Peyer's patch (tissue), 4 donors: ENCODE data around the gene TOP1. TPM values are rescaled to one million over a fixed set of nuclear protein-coding genes. Genes with fewer than 3 reads are reported as not detected.
A peak's percentile ranks its signal among the peaks of the same experiment; 100 is the strongest.

ENCODE experiments used
- DNase-seq, 3 donors: peaks; one replicate each; pipeline ENCODE4 v3.0.0-alpha.2; 2017 to 2019
- H3K27ac ChIP-seq, 4 donors: fragments of 200-600 bp; sonication (generic); one replicate each; pipeline ENCODE4 v1.5.1; 2016 to 2019
- H3K27me3 ChIP-seq, 2 donors: fragments of 200-600 bp; sonication (generic); one replicate each; pipeline ENCODE4 v1.5.1; 2019
- H3K36me3 ChIP-seq, 3 donors: fragments of 200-600 bp; sonication (generic); one replicate each; pipeline ENCODE4 v1.5.1; 2016 to 2019
- H3K4me1 ChIP-seq, 4 donors: fragments of 200-600 bp; sonication (generic); one replicate each; pipeline ENCODE4 v1.5.1; 2016 to 2019
- H3K4me3 ChIP-seq, 4 donors: fragments of 200-600 bp; sonication (generic); 1 replicate in 3 of 4; 2 replicates in 1 of 4; pipeline ENCODE4 v1.5.1; 2016 to 2019; ENCODE audit warnings: mild to moderate bottlenecking in 1 of 4
- H3K9me3 ChIP-seq, 4 donors: fragments of 200-600 bp; sonication (generic); one replicate each; pipeline ENCODE4 v1.5.1; 2016 to 2019; ENCODE audit warnings: mild to moderate bottlenecking in 1 of 4
- POLR2A ChIP-seq, 2 donors: fragments of 450-650 bp; IDR thresholded peaks; one replicate each; pipeline ENCODE4 v1.5.1; 2017; ENCODE audit warnings: antibody characterized with exemption in 2 of 2, mild to moderate bottlenecking in 2 of 2, moderate library complexity in 2 of 2
- total RNA-seq, 4 donors: library from RNA; depleted of rRNA; stranded (reverse); fragments of >200 nt; gene quantifications; one replicate each; pipeline ENCODE4 v1.1.0, GENCODE V29; 2016
- TF ChIP-seq, protein P1 (sequence below), 6 experiments: fragments of 450-650 bp in 4 of 6; fragments of 200-600 bp in 2 of 6; sonication (generic) in 1 of 6; IDR thresholded peaks; one replicate each; pipeline ENCODE4 v1.5.1; 2017 to 2019; ENCODE audit warnings: antibody characterized with exemption in 6 of 6, mild to moderate bottlenecking in 3 of 6, moderate library complexity in 1 of 6

Gene TOP1
- total RNA-seq, 4 donors from 2014 or later, result 34.4 to 72.6 (median 39.8) TPM

DNA sequence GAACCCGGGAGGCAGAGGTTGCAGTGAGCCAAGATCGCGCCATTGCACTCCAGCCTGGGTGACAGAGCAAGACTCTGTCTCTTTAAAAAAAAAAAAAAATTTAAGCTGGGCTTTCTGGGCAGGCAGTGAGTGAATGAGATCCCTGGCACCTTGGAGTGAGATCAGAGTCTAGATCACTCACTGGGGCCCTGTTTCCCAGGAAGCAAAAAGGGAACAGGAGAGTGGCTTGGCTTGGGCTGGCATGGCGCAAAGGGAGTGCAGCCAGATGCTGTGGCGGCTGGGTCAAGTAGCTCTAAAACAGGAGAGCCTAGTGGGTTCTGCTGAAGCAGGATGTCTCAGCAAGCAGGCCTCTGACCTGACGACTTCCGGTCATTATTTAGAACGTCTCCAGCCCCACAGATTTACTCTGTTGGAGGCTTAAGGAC is 119.2 kb downstream of the TOP1 start:
- H3K27ac ChIP-seq, result peak overlapping the region in 3 of 4 donors; percentile 42 to 89 (median 73)
- no peaks in the 10 kb centered on the region for H3K27me3 ChIP-seq
- no peaks in the 10 kb centered on the region for H3K36me3 ChIP-seq
- TF ChIP-seq, protein P1, sequence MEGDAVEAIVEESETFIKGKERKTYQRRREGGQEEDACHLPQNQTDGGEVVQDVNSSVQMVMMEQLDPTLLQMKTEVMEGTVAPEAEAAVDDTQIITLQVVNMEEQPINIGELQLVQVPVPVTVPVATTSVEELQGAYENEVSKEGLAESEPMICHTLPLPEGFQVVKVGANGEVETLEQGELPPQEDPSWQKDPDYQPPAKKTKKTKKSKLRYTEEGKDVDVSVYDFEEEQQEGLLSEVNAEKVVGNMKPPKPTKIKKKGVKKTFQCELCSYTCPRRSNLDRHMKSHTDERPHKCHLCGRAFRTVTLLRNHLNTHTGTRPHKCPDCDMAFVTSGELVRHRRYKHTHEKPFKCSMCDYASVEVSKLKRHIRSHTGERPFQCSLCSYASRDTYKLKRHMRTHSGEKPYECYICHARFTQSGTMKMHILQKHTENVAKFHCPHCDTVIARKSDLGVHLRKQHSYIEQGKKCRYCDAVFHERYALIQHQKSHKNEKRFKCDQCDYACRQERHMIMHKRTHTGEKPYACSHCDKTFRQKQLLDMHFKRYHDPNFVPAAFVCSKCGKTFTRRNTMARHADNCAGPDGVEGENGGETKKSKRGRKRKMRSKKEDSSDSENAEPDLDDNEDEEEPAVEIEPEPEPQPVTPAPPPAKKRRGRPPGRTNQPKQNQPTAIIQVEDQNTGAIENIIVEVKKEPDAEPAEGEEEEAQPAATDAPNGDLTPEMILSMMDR (IDR thresholded peaks at IDR 0.05), result no peak
- TF ChIP-seq POLR2A (IDR thresholded peaks at IDR 0.05), result peak in 1 of 2 donors; percentile 37
- no peak overlapping the region for H3K4me3 ChIP-seq
- H3K4me1 ChIP-seq, result peaks cover 6 to 77% (median 17%) of the 10 kb centered on the region in 4 donors
- DNase-seq, result peak in 2 of 3 donors; percentile 65 to 68
- H3K9me3 ChIP-seq, result no peaks in the 10 kb centered on the region

DNA sequence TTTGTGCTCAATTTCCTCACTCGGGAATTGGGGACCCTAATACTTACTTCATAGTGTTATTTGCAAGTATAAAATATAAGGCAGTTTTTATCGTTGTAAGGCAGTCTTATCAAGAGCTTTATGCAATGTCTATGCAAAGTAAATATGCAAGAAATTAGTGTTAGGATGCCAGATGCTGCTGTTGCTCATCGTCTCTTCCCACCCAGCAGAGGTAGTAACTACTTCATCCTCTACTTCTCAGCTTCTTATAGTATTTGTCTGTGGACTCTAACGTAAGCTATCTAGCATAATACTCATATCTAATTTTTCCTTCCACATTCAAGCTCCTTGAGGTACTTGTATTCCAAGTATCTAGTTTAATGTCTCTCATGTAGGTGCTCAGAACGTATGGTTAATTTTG is 120.3 kb downstream of the TOP1 start:
- Histone ChIP-seq H3K4me3 (no peak overlapping the region), H3K9me3 (no peaks in the 10 kb centered on the region), H3K27me3 (no peaks in the 10 kb centered on the region), H3K27ac (peak overlapping the region in 3 of 4 donors; percentile 7 to 89 (median 73)), H3K4me1 (peaks cover 6 to 72% (median 17%) of the 10 kb centered on the region in 4 donors), H3K36me3 (peaks cover 0 to 3% (median 0%) of the 10 kb centered on the region in 3 donors)
- no peak for DNase-seq
- no peak for TF ChIP-seq POLR2A (IDR thresholded peaks at IDR 0.05)
- TF ChIP-seq, protein P1 (IDR thresholded peaks at IDR 0.05), result no peak

DNA sequence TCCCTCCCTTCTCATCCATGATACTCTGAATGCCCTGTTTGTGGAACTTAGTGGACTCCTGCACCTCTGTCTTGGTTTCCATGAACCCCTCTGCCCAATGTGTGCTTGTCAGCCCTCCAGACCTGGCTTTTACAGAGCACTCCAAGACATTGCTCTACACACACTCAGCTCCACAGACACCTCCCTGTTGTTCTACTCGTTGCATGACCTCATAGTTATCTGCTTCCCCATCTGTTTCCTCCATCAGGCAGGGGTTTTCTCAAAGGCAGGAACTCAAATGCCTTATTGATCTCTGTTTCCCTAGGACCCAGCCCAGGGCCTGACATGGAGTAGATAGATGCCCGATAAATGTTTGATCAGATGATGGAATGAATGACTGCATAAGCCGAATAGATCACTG is 122.0 kb downstream of the TOP1 start:
- Histone ChIP-seq H3K4me3 (no peak overlapping the region), H3K9me3 (no peaks in the 10 kb centered on the region), H3K27ac (peak overlapping the region in 3 of 4 donors; percentile 11 to 89 (median 73)), H3K36me3 (peaks cover 0 to 3% (median 0%) of the 10 kb centered on the region in 3 donors), H3K27me3 (no peaks in the 10 kb centered on the region), H3K4me1 (peaks cover 6 to 76% (median 17%) of the 10 kb centered on the region in 4 donors)
- TF ChIP-seq, protein P1 (IDR thresholded peaks at IDR 0.05), result no peak
- TF ChIP-seq POLR2A (IDR thresholded peaks at IDR 0.05), result no peak
- DNase-seq, result no peak

DNA sequence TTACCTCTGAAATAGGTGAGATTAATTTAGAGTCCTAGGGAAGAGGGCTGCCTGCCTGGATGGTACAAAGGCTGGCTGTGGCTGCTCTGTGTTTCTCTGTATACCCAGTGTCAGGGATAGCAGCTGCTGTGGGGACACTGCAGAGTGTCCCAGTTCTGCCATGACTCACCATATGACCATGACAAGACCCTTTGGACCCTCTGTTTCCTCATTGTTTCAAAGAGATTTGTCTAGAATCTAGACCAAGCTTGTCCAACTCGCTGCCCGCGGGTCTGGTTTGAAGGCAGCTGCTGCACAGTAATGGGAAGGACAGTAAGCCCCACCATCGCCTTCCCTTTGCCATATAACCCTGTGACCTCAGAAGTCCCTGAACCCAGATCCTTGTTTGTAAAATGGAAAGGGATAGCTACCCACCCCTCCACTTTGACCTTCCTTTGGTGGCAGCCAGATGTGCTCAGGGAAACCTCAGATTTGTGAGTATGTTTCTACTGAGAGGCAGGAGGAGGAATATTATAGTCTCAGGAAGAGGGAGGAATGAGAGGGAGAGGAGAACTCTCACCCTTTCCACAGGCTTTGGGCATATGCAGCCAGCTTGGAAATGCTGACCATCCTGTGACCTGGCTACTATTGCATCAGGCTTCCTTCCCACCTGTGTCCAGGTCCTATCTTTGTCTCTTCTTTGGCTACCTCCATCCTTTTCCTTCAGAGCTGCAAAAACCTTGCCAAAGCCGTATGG is 122.7 kb downstream of the TOP1 start:
- TF ChIP-seq, protein P1 (IDR thresholded peaks at IDR 0.05), result no peak
- TF ChIP-seq POLR2A (IDR thresholded peaks at IDR 0.05), result no peak
- DNase-seq, result no peak
- Histone ChIP-seq H3K4me3 (no peak overlapping the region), H3K27me3 (no peaks in the 10 kb centered on the region), H3K4me1 (peaks cover 3 to 70% (median 17%) of the 10 kb centered on the region in 4 donors), H3K36me3 (peaks cover 0 to 3% (median 0%) of the 10 kb centered on the region in 3 donors), H3K9me3 (no peaks in the 10 kb centered on the region), H3K27ac (peak overlapping the region in 3 of 4 donors; percentile 4 to 89 (median 11))

DNA sequence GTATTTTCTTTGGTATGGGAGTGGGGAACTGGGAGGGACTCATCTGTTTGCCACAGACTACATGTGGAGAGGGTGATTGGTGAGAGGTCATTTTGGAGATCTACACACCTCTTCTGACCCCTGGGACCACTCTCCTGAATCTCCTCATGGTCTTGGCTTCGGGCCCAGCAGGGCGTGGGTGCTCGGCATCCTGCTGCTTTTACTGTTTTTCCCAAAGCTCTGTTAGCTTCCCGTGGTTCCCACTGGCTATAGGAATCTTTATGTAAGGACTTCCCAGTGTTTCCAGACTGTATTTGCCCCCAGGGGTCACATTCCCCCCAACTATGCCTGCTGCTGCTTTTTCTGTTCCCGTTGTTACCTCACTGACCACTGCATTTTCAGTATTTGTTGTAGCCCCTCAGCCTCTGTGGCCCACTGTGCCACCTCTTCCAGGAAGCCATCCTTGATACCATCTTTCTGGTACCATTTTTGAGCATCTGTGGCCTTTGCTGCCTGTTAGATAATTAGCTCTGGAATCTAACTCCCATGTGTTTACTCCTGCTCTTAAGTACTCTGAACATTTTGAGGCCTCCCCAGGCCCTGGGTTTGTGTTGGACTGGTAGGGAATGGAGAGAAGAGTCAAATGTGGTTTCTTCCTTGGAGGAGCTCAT is 123.6 kb downstream of the TOP1 start:
- H3K27ac ChIP-seq, result peak overlapping the region in 1 of 4 donors; percentile 20
- TF ChIP-seq, protein P1 (IDR thresholded peaks at IDR 0.05), result no peak
- no peak for TF ChIP-seq POLR2A (IDR thresholded peaks at IDR 0.05)
- DNase-seq, result no peak
- H3K4me3 ChIP-seq, result no peak overlapping the region
- peaks cover 8 to 61% (median 16%) of the 10 kb centered on the region in 4 donors for H3K4me1 ChIP-seq
- peaks cover 0 to 3% (median 0%) of the 10 kb centered on the region in 3 donors for H3K36me3 ChIP-seq
- H3K27me3 ChIP-seq, result no peaks in the 10 kb centered on the region
- H3K9me3 ChIP-seq, result no peaks in the 10 kb centered on the region
